Sciatic nerve (tissue), 2 donors: ENCODE results near the gene IFNAR2. TPM values are rescaled to one million over a fixed set of nuclear protein-coding genes. Genes with fewer than 3 reads are reported as not detected.

Experiments used
- ATAC-seq: fragments of 200-7000 bp; cut with Tn5 transposase; one replicate; pipeline ENCODE4 v1.9.1; 2020; ENCODE audit warnings: mild to moderate bottlenecking, moderate library complexity
- DNase-seq: peaks from one replicate; pipeline ENCODE4 v3.0.0-alpha.2; 2020; ENCODE audit warnings: low spot score
- intact Hi-C: fragments of 100-400 bp; cut with DNase I; formaldehyde crosslinking; loops from one replicate; pipeline ENCODE4 v1.14.2; 2022
- total RNA-seq: library from RNA; stranded (reverse); fragmentation: NEBNext Ultra II Directional; extraction: Animal tissue kit (Norgen Biotek cat#: 25700); gene quantifications from one replicate; pipeline ENCODE4 v1.2.1, GENCODE V29; 2021
- donor health status: DM: no; HTN: no; CAD: no.
- donor health status: DM: no; HTN: no; CAD: no.

Gene IFNAR2
- total RNA-seq, 1 donor from 2014 or later, result 43.3 TPM

DNA sequence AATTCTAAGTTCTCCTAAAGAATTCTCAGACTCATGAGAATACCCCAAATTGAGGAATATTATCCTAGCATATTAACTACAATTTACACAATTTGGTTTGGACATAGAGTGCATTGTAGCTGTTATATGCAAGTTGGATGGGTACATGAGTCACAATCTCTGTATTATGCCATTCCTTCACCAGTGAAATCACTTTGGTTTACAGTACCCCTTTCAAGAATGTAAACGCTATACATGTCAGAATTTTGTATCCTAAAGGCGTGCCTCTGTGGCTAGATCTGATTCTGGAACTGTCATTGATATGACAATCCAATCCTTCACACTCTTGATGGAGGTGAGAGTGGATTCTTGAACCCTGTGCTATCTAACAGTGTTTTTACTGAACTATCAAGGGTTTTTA is 29.7 kb downstream of the IFNAR2 start:
- intact Hi-C loops, result no loop called here
- ATAC-seq, result no peak
- no peak for DNase-seq

DNA sequence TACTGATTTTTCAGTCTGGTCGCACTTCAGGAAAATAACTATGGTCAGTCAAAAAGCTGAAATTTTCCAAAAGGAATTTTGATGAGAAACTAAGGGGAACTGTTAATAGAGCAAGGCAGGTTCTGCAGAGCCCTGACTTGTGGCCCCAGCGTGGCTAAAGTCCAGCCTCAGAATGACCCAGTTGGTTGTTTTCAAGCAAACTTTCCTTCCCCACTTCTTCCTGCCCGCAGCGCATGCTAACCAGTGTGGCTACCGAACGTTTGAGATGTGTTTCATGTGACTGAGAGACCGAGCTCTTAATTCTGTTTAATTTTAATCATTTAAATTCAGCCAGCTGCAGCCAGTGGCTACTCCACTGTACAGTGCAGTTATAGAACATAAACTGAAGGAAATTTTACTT is 30.3 kb downstream of the IFNAR2 start:
- ATAC-seq (peak; percentile 49), DNase-seq (peak; percentile 69)
- intact Hi-C loops, result no loop called here

DNA sequence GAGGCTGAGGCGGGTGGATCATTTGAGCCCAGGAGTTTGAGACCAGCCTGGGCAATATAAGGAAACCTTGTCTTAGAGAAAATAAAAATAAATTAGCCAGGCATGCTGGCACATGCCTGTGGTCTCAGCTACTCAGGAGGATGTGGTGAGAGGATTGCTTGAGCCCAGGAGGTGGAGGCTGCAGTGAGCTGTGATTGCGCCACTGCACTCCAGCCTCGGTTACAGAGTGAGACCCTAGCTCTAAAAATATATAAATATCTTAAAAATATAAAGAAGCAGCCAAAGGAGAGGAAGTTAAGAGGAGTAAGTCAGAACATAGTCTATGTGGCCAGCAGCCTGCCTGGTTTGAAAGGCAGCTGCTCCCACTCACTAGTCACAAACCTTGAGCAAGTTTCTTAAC is 31.9 kb downstream of the IFNAR2 start:
- DNase-seq, result no peak
- intact Hi-C loops, result no loop called here
- no peak for ATAC-seq

DNA sequence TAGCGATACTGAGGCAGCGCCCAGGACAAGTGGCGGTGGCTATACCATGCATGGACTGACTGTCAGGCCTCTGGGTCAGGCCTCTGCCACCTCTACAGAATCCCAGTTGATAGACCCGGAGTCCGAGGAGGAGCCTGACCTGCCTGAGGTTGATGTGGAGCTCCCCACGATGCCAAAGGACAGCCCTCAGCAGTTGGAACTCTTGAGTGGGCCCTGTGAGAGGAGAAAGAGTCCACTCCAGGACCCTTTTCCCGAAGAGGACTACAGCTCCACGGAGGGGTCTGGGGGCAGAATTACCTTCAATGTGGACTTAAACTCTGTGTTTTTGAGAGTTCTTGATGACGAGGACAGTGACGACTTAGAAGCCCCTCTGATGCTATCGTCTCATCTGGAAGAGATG is 33.2 kb downstream of the IFNAR2 start:
- DNase-seq (no peak), ATAC-seq (no peak)
- intact Hi-C loops, result loop anchor here (1.0 kb wide), 1 partner anchor 18 kb away; no protein-coding TSS in a partner anchor

DNA sequence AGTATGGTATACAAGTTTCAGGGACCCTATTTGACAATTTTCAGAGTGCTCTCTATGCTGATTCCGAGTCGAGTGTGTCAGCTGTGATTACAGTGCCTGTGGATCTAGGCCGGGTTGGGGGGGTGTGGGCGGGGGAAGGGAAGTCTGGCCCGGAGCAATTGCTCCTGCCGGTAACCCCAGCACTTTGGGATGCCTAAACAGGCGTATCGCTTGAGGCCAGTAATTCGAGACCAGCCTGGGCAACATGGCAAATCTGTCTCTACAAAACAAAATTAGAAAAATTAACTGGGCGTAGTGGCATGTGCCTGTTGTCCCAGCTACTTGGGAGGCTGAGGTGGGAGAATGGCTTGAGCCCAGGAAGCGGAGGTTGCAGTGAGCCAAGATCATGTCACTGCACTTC is 34.8 kb downstream of the IFNAR2 start:
- no peak for DNase-seq
- intact Hi-C loops, result no loop called here
- ATAC-seq, result no peak

DNA sequence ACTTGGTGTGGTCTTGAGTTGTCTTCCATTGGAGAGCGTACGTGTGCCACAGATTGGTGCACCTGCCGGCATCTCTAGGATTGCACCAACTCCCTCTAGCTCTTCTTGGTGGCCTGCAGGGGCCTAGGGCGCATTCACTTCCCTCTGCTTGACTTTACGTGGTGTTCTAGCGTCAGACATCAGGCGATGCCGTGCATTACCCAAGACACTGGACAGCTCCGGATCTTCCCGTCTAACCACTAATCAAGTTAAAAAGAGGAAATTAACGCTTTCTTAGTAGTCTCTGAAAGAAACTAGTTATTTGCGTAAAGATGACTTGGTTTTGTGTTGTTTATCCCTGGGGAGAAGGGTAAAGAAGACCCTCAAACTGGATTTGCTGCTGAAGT is 35.9 kb downstream of the IFNAR2 start:
- intact Hi-C loops, result no loop called here
- ATAC-seq (peak; percentile 72), DNase-seq (peak; percentile 65)

DNA sequence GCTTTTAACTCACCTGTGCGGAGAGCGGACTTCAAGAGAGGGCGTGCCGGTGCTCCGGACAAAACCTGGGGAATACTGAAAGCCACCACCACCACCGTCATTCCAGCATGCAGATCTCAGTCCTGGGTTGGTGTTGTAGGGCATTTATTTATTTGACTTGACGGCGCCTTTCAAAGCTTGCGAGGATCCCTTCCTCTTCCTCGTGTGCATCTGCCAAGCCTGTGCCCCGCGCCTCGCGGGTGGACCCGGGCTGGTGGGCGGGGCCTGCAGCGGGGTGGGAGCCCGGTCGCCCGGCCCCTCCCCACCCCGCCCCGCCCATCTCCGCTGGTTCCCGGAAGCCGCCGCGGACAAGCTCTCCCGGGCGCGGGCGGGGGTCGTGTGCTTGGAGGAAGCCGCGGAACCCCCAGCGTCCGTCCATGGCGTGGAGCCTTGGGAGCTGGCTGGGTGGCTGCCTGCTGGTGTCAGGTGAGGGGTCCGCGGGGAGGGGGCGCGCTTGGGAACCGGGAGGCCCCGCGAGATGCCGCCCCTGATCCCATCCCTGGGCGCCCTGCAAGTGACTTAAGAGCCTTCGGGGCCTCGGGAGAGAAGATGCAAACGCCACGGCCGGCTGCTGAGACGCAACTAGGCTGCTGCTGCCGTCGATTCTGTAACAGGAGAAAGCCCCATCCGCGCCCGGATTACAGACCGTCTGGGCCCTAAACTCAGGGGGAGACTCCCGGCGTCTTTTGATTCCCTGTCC is 36.5 kb downstream of the IFNAR2 start, which contains the start of gene IL10RB:
Gene IL10RB, plus strand, starts transcription at position 318 of the 739 bp plus-strand sequence. Its CDS starts 99 bp downstream, at position 417.
- peak; percentile 85 for DNase-seq
- intact Hi-C loops, result no loop called here
- peak; percentile 93 for ATAC-seq

DNA sequence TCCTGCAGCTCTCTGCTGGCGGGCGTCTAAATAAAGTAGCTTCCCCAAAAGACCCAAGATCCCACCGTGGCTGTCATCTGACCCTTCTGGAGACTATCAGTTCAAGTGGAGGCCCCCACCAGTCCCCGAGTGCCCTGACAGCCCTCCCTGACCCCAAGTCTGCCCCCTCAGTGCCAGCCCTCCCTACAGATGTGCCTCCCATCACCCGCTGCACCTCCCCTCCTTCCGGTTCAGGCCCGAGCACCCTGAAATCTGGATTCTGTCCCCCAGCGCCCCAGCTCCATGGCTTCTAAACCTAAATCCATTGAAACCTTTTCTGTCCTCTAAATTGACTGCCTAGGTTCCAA is 37.0 kb downstream of the IFNAR2 start:
- intact Hi-C loops, result no loop called here
- ATAC-seq (peak; percentile 43), DNase-seq (no peak)

DNA sequence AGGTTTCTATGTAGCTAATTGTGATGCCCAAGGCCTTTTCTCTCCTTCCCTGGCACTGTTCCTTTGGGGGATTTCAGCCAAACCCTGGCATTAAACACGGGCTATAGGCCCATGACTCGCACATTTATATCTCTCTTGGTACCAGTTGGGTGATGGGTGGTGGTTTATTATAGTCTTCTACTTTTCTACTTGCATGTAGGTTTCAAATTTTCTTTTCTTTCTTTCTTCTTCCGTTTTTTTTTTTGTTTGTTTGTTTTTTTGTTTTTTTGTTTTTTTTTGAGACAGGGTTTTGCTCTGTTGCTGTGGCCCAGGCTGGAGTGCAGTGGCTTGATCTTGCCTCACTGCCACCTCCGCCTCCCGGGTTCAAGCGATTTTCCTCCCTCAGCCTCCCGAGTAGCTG is 37.5 kb downstream of the IFNAR2 start:
- intact Hi-C loops, result no loop called here
- ATAC-seq (no peak), DNase-seq (no peak)

DNA sequence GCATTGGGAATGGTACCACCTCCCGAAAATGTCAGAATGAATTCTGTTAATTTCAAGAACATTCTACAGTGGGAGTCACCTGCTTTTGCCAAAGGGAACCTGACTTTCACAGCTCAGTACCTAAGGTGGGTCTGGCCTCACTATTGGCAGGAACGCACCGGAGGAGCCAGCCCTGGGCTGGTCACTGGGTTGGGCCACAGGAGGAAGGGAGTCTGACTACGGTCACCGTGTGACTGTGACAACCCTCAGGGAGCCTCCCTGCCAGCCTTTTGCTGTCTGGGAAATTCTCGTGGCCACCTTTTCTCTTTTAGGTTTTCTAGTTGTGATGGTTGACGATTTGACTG is 38.6 kb downstream of the IFNAR2 start:
- DNase-seq (no peak), ATAC-seq (no peak)
- intact Hi-C loops, result no loop called here

DNA sequence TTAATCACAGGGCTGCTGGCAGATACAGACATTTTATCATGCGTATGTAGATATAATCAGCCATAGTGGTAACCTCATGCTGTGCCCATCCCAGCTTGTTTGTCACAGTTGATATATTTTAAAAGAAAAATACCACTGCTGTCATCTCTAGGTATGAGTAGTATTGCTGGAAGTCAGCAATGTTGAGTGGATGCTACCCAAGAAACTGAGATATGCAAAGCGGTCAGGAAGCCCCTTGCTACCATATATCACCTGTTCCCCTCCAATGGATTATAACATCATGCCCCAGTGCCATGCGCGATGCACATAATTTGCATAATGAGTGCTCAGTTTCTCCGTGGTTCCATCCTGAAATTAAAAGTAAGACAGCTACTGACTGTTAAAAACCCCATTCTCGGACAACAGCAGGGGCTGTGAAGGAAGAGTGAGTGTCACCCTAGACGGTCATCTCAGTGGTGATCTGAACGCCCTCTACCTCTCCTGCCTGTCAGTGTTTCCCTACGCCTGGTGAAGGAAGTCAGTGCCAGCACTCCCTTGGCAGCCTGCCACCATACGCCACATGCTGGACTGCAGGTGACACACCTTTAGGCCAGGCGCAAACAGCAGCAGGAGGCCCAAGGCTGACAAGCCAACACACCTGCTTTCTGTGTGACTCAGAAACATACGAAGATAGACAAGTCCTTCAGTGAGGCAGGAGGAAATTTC is 39.2 kb downstream of the IFNAR2 start:
- intact Hi-C loops, result no loop called here
- no peak for DNase-seq
- no peak for ATAC-seq

DNA sequence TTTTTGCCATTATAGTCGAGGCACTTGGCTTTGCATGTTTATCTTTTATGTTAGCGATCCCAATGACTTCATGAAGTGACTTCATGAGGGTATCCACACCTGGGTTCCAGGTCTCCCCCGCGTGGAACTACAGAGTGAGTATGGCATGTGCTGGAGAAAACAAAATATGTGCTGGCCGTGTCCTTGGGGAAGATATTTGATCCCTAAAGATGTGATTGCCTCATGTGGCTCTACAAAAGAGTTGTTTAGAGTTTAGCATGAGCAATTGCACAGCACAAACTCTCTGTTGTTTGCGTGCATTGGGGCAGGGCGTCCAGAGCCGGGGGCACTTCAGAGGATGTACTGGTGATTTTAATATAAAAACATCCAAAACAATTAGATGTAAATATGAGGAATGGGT is 41.2 kb downstream of the IFNAR2 start:
- ATAC-seq, result no peak
- no peak for DNase-seq
- intact Hi-C loops, result no loop called here

DNA sequence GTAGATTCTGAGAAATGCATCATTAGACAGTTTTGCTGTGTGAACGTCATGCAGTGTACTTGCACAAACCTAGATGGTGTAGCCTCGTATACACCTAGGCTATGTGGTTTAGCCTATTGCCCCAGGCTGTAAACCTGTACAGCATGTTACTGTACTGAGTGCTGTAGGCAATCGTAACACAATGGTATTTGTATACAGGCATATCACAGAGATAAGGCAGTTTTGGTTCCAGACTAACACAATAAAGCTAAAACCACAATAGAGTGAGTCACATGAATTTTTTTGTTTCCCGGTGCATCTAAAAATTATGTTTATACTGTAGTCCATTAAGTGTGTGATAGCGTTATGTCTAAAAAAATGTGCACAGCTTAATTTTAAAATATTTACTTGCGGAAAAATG is 43.3 kb downstream of the IFNAR2 start:
- ATAC-seq, result no peak
- intact Hi-C loops, result no loop called here
- DNase-seq, result no peak

DNA sequence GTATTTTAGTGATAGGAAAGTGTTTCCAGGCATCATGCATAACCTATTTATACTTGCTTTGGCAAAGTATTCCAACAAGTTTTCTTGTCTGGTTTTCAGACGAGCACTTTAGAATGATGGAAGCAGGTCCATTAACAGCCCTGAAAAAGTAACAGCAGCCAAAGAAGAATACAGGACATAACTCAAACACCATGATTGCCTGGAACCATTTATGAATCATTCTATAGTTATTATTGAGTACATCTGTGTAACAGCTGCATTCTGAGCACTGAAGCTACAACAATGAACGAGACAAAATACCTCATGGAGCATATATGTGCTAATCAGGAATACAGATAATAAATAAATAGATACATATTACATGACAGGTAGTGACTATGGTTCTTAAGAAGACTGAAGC is 49.0 kb downstream of the IFNAR2 start:
- no peak for DNase-seq
- ATAC-seq, result no peak
- intact Hi-C loops, result no loop called here

DNA sequence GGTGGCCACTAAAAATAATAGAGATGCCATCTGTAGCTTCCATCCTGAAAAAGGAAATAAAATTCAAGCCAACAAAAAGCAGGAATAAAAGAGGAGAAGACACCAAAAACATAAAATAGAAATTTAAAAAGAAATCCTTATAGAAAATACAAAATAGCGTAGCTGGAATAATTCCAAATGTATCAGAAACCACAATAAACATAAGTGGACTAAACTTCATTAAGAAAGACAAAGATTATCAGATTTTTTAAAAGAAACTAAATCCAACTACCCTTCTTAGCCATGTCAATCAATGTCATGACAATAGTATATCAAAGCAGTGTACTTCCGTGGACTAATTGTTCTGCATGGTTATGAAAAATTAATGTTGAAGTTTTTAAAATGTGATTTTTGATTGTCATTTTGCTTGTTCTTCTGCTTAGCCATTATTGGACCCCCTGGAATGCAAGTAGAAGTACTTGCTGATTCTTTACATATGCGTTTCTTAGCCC is 49.6 kb downstream of the IFNAR2 start:
- intact Hi-C loops, result no loop called here
- ATAC-seq (no peak), DNase-seq (no peak)

Other genes with a start within 250 kb of the IFNAR2 start
- not detected for gene OLIG2, start 204.0 kb upstream of the IFNAR2 start, total RNA-seq
- 0.53 TPM for gene OLIG1, start 159.8 kb upstream of the IFNAR2 start, total RNA-seq
- 25.5 TPM for gene IL10RB, start 36.4 kb downstream of the IFNAR2 start, total RNA-seq
- 61.7 TPM for gene IFNAR1, start 95.0 kb downstream of the IFNAR2 start, total RNA-seq
- 70.1 TPM for gene IFNGR2, start 173.5 kb downstream of the IFNAR2 start, total RNA-seq